Ramos (cell line): ENCODE results near the gene ZNF316.
"Not testable (repeated sequence)": the region's sequence is repeated elsewhere in the genome, so short reads cannot be mapped to it uniquely, and the experiment has no call there.

Source experiments
- in situ Hi-C: fragments of 300-500 bp; cut with MboI; formaldehyde crosslinking; loops from one replicate; pipeline ENCODE4 v1.14.3; 2022; ENCODE audit warnings: low sequenced_read_pairs; ENCODE audit not compliant: unreplicated experiment

The ZNF316 gene

DNA sequence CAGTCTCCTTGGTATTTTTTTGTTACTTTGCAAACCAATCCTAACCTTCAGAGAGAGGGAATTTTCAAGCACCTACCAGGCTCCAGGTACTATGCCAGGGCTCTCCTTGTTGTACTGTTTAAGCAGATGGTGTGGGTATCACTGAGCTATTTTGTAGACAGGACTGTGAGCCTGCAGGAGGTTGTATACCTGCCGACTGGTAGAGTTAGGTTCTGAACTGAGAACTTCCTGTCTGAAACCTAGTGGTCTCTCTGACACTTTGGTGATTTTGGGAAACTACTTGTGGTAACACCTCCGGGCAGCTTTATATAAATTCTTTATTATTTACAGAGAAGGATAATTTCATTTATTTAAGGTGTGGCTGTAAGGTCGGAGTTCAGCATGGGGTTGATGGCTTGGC is 17.2 kb upstream of the ZNF316 start:
- in situ Hi-C loops = no loop called here

DNA sequence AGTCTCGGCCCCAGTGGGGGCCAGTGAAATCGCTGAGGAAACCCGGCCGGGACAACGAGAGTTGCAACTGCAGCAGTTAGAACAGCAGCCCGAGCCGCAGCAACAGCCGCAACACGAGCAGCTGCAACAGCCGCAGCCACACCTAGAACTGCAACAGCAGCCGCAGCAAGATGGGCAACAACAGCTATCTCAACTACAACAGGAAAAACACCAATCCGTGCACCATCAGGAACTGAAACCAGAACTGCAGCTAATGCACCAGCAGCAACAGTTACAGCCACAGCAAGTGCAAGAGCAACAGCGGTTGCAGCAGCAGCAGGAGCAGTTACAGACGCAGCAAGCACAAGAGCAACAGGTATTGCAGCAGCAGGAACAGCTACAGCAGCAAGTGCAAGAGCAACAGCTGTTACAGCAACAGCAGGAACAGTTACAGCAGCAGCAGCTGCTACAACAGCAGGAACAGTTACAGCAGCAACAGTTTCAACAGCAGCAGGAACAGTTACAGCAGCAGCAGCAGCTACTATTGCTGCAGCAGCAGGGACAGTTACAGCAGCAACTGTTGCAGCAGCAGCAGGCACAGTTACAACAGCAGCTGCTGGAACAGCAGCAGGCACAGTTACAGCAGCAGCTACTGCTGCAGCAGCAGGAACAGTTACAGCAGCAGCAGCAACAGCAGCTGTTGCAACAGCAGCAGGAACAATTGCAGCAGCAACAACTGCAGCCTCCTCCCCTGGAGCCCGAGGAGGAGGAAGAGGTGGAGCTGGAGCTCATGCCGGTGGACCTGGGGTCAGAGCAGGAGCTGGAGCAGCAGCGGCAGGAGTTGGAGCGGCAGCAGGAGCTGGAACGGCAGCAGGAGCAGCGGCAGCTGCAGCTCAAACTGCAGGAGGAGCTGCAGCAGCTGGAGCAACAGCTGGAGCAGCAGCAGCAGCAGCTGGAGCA is 15.7 kb upstream of the ZNF316 start:
- in situ Hi-C loops = no loop called here

DNA sequence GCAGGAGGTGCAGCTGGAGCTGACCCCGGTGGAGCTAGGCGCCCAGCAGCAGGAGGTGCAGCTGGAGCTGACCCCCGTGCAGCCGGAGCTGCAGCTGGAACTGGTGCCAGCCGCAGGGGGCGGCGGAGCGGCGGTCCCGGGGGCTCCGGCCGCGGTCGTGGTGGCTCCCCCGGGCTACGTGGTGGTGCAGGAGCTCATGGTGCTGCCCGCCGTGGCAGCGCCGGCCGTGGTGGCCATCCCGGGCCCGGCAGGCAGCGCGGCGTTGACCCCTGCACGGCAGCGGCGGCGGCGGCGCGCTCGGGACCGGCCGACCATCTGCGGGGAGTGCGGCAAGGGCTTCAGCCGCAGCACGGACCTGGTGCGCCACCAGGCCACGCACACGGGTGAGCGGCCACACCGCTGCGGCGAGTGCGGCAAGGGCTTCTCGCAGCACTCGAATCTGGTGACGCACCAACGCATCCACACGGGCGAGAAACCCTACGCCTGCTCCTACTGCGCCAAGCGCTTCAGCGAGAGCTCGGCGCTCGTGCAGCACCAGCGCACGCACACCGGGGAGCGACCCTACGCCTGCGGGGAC is 14.9 kb upstream of the ZNF316 start:
- in situ Hi-C loops = no loop called here

DNA sequence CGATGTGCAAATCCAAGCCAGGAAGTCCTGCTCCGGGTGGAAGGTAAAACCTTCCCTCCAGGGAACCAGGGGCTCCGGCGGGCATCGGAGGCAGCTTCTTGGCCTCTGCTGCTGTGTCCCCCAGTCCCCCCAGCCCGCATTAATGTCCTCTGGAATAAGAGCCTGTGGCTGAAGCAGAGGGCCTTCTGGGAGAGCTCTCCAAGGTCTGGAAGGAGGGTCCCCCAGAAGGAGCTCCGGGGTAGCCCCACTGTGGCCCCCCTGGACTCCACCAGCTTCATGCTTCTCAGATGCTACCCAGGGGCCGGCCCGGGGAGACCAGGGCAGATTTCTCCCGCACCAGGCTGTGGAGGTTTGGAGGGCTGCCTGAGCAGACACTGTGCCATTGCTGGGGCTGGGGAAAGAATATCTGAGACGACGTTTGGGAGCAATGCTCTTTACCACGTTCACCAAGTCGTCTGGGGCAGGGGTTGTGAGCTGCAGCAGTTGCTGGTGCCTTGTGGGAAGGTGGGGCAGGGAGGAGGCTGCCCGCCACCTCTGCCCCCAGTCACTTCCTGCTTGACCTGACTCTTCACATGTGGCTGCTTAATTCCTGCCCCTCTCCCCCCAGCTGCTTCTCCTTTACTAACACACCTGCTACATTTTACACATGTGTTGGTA is 13.4 kb upstream of the ZNF316 start:
- in situ Hi-C loops = no loop called here

DNA sequence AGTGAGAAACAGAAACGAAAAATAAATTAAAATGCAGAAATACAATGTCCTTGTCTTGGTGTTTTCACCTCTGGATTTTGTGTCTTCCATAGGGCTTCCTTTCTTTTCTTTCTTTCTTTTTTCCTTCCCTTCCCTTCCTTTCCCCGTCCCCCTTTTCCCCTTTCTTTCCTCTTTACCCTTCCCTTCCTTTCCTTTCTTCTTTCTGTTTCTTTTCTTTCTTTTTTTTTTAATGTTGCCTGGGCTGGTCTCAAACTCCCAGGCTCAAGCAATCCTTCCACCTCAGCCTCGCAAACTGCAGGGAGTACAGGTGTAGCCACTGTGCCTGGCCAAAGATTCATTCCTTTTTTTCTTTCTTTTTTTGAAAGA is 12.9 kb upstream of the ZNF316 start:
- in situ Hi-C loops = no loop called here

DNA sequence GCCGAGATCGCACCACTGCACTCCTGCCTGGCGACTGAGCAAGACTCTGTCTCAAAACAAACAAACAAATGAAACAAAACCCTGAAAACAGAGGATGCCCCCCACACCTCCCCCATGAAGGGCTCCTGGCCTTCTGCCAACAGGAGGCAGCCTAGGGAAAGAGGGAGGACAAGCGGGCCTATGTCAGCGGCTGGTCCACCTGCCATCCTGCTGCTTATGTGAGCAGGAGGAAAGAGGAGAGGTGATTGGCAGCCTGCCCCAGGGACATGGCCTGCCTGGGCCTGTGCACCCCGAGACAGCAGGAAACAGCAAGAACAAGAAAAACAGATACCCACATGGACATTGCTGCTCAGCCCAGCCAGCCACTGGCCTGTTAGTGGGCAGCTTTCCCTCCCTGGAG is 9.1 kb upstream of the ZNF316 start:
- in situ Hi-C loops = no loop called here

DNA sequence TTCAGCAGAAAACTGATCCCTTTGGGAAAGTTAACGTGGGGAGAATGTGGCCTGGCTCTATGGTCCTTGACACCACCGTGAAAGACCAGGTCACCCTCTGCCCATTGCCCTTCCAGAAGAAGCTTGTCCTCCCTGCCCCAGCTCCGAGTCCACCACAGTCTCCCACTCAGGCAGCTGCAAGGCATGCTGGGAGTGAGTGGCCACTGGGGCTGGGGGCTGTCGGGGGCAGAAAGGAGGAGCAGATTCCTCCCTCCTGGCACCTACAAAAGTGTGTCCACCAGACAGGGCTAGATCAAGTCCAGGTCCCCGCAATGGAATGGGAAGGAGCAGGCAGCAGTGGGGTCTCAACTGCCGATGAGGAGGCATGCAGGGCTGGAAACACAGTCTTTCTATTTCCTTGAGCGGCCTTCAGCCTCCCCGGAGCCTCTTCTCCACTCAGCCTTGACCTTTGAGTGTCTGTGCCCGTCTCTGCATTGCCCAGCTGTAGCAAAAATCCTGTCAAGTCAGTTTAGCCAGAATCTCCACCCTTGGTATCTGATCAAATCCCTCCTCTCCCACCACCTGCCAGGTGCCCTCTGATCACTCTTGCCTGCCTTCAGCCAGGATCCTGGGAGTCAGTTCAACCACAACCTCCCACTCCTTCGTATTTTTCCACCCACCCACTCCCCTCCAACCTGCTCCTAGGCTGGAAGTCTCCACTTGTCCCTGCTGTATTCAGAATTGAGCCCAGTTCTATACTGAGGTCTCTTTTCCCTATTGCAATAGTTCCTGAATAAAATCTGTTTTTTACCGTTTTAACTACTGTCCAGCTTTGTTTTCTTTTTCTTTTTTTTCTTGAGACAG is 6.9 kb upstream of the ZNF316 start:
- in situ Hi-C loops = no loop called here

DNA sequence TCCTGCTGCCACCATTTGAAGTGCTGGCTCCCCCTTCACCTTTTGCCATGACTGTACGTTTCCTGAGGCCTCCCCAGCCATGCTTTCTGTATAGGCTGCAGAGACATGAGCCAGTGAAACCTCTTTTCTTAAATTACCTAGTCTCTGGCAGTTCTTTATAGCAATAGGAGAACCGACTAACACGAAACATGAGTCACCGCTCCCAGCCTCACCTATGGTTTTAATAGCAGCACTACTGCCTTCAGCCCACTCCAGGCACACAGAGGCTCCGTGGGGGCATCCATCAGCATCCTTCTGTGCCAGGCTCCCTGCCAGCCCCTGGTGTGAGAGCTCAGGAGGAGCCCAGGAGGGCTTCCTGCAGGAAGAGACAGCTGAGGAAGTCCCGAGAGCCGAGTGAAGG is 5.5 kb upstream of the ZNF316 start:
- in situ Hi-C loops = no loop called here

DNA sequence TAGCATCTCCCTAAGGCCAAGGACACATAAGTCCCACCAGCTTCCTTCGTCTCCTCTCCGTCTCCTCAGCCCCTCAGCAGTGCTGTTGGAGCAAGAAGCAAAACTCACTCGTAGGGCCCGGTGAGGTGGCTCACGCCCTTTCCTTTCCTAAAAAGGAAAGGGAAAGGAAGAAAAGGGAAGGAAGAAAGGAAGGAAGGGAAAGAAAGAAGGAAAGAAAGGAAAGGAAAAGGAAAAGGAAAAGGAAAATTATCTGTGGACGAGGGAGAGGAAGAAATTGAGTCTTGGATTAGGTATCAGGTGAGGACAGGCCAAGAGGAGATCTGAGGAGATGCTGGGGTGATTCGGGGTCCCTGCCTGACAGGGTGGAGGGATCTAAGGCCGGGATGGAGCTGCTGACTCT is 3.1 kb upstream of the ZNF316 start:
- in situ Hi-C loops = no loop called here

DNA sequence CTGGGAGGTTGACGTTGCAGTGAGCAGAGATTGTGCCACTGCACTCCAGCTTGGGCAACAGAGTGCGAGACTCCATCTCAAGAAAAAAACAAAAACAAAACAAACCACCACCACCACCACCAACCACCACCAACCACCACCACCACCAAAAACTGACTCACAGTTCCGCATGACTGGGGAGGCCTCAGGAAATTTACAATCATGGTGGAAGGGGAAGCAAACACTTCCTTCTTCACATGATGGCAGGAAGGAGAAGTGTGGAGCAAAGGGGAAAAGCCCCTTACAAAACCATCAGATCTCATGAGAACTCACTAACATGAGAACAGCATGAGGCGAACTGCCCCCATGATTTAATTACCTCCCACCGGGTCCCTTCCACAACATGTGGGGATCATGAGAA is 2.1 kb upstream of the ZNF316 start:
- in situ Hi-C loops = not testable (repeated sequence)

DNA sequence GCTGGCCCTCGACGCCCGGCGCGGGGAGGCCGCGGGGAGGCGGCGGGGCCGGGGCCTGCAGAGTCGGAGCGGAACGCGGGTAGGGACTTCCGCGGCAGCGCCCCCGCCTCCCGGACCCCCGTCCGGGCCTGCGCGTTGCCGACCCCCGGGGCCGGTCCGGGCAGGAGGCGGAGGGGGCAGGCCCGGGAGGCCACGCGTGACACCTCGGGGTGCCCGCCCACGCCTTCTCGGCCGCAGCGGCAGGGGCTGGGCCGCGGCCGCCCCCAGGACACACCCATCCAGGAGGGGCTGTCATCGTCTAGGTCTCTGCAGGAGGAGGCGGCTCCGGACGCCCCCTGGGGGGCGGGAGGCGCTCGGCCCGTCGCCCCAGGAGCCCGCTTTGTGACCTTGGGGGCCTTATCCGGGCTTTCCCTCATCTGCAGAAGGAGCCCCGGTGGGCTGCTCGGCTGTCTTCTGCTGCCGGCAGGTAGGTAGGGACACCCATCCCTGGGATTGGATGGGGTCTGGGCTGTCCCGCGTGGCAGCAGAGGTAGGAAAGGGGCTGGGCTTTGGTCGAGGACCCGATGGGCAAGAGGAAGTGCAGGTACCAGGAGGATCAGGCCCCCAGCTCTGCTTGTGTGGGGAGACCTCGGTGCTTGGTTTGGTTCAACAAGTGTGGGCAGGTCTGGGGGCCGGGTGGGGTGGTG is 569 bp downstream of the ZNF316 start:
- in situ Hi-C loops = no loop called here

DNA sequence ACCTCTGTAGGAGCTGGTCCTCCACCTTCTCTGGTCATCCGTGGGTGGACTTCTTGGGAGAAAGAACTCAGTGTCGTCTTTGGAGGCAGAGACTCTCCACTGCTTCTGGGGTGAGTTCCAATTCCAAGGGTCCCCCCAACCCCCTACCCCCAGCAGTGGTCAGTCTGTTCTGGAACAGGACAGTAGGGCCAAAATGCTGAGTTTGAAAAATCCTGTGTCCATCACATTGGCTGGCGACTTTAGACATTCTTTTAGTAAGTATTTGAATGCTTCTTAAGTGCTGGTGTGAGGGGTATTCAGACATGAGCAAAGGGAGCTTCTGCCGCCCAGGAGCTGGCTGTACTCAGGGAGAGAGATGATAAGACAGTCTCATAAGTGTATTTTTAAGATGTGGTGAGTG is 1.9 kb downstream of the ZNF316 start:
- in situ Hi-C loops = no loop called here

DNA sequence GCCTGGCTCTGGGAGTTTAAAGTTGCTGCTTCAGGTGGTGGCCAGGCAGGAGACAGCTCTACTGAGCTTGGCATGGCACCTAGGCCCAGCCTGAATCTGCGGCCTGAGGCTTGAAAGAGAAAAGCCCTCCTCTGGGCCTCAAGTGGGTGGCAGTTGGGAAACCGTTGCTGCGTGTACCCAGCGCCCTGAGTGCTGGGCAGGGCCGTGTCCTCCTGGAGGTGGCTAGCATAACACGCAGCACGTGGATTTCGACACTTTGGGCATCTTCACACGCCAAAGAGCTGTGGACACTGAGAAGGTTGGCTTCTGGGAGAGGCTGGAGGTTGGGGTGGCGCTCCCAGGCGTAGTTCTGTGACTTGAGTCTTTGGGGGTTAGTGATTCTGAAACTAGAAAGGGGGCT is 2.5 kb downstream of the ZNF316 start:
- in situ Hi-C loops = no loop called here

DNA sequence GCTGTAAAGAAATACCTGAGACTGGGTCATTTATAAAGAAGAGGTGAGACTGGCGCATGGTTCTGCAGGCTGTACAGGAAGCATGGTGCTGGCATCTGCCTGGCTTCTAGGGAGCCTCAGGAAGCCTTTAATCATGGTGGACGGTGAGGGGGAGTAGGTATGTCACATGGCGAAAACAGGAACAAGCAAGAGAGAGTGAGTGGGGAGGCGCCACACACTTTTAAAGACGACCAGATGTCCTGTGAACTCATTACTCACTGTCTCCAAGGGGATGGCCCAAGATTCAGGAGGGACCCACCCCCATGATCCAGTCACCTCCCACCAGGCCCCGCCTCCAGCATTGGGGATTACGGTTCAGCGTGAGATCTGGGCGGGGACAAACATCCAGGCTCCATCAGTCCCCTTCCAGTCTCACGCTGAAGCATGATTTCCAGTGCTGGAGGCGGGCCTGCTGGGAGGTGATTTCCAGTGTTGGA is 3.2 kb downstream of the ZNF316 start:
- in situ Hi-C loops = no loop called here

DNA sequence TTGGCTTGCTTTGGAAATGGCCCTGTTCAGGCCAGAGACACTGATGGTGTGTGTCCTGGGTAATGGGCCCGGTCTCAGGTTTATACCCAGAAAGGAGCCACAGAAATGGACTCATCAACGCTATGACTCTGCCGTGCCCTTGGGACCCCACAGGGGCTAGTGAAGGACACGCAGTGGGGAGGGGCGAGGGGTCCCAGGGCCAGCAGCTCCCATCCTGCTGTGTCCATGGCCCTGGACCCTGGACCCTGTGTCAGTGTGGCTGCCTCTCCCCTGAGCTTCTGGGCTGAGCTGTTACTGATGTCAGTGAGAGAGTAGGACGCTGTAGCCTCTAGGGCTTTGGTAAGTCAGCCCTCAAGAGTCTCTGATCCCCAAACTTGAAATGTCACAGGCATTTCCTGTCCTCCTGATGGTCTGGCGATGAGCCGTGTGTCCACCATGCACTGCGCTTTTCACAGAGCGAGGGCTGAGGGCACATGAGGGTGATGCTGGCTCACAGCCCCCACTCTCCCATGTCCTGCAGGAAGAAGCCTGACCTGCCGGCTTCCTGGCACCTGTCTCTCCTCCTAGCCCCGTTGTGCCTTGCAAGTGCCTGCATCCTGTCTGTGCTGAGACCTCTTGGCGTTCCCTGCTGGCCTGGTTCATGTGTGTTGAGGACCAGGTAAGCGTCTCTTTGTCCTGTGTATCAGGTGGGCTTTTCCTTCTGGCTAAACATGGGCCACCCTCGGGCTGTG is 4.4 kb downstream of the ZNF316 start:
- in situ Hi-C loops = no loop called here

DNA sequence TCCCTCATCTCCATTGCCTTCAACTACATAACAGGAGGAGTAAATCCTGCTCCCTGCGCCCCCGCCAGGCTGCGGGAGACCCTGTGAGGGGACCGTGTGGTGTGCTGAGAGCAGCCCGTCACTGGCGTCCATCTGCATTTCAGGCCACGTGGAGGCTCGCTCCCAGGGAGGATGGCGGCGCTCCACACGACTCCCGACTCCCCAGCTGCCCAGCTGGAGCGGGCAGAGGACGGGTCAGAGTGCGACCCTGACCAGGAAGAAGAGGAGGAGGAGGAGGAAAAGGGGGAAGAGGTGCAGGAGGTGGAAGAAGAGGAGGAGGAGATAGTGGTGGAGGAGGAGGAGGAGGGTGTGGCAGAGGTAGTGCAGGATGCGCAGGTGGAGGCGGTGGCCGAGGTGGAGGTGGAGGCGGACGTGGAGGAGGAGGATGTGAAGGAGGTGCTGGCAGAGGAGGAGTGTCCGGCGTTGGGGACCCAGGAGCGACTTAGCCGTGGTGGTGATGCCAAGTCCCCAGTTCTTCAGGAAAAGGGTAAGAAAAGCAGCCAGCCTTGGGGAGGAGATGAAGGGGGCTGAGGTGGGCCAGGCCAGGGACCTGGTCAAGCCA is 5.2 kb downstream of the ZNF316 start:
- in situ Hi-C loops = no loop called here

DNA sequence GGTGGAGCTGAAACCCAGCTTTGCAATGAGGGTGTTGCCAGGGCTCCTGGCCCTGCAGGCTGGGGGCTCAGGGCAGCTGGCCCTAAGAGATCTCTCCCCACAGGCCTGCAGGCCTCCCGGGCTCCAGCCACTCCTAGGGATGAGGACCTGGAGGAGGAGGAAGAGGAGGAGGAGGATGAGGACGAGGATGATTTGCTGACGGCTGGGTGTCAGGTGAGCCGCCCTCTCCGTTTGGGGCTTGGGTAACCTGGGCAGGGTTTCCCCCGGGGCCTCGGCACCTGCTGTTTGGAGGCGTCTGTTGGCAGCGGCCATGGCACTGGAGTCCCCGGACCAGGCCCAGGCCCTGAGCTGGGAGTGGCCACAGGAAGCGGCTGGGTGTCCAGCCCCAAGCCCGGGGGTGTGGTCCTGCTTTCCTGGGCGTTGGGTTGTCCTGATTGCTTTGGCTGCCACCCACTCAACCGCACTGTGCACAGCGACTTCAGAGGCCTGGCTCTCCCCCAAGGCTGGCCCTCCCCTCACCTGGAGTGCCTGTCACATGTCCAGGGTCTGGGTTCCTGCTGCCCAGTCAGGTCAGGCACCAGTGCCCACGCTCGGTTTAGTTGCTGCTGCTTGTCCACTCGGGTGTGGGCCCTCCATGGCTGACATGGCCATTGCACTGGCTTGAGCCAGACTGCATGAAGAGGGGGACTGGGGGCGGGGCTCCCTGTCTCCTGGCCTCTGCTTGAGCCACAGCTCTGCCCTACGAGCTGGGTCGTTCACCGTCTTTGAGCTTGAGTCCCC is 5.9 kb downstream of the ZNF316 start:
- in situ Hi-C loops = no loop called here
